Measurements from ENCODE around the gene IPO9.

DNA sequence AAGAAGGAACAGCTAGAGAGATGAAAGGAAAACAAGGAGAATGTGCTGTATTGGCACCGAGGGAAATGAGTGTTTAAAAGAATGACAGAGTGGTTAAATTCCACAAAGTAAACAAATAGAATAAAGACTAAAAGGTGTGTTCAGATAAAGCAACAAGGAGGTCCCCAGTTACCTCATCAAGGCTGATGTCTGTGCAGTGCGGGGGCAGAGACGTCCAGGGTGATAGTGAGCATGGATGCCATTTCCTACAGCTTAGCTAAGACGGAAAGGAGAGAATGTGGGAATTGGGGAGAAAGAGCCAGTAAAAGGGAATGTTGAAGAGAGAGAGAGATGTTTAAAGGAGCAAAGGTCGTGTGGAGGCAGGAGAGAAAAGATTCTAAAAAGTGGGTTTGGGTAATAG lies 101.8 kb downstream of the IPO9 start:
- TF ChIP-seq, protein P1, sequence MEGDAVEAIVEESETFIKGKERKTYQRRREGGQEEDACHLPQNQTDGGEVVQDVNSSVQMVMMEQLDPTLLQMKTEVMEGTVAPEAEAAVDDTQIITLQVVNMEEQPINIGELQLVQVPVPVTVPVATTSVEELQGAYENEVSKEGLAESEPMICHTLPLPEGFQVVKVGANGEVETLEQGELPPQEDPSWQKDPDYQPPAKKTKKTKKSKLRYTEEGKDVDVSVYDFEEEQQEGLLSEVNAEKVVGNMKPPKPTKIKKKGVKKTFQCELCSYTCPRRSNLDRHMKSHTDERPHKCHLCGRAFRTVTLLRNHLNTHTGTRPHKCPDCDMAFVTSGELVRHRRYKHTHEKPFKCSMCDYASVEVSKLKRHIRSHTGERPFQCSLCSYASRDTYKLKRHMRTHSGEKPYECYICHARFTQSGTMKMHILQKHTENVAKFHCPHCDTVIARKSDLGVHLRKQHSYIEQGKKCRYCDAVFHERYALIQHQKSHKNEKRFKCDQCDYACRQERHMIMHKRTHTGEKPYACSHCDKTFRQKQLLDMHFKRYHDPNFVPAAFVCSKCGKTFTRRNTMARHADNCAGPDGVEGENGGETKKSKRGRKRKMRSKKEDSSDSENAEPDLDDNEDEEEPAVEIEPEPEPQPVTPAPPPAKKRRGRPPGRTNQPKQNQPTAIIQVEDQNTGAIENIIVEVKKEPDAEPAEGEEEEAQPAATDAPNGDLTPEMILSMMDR (conservative IDR thresholded peaks at IDR 0.05): no peak
- TF ChIP-seq EZH2 (IDR thresholded peaks at IDR 0.05; ENCODE audit: low read depth): no peak
